Adrenal gland (tissue), 12 donors: ENCODE data around the gene GFM1. TPM values are rescaled to one million over a fixed set of nuclear protein-coding genes. Genes with fewer than 3 reads are reported as not detected.

Experiments
- DNase-seq, 7 donors: peaks; one replicate each; pipeline ENCODE4 v3.0.0-alpha.2; 2019 to 2020
- H3K27ac ChIP-seq, 5 donors: fragments of 200-600 bp; sonication (generic) in 4 of 5; 1 replicate in 3 of 5; 2 replicates in 2 of 5; pipeline versions ENCODE4 v1.5.1 to v1.8.0; 2016 to 2020; ENCODE audit warnings: mild to moderate bottlenecking in 1 of 5
- H3K27me3 ChIP-seq: fragments of 200-600 bp; 2 replicates; pipeline ENCODE4 v1.8.0; 2021
- H3K36me3 ChIP-seq, 2 donors: fragments of 200-600 bp; replicated peaks in 1 of 2; 1 replicate in 1 of 2; 2 replicates in 1 of 2; pipeline versions ENCODE4 v1.5.1 to v1.8.0; 2018 to 2022
- H3K4me1 ChIP-seq, 2 donors: fragments of 200-600 bp; replicated peaks in 1 of 2; 1 replicate in 1 of 2; 2 replicates in 1 of 2; pipeline versions ENCODE4 v1.5.1 to v1.8.0; 2018 to 2021
- H3K4me3 ChIP-seq, 4 donors: fragments of 200-600 bp; sonication (generic) in 3 of 4; one replicate each; pipeline ENCODE4 v1.5.1; 2016 to 2018
- H3K9me3 ChIP-seq, 3 donors: fragments of 200-600 bp; sonication (generic) in 1 of 3; replicated peaks in 1 of 3; 1 replicate in 2 of 3; 2 replicates in 1 of 3; pipeline versions ENCODE4 v1.5.1 to v1.8.0; 2016 to 2021
- POLR2A ChIP-seq, 2 donors: fragments of 450-650 bp; IDR thresholded peaks; one replicate each; pipeline ENCODE4 v1.6.1; 2017; ENCODE audit warnings: antibody characterized with exemption in 2 of 2, mild to moderate bottlenecking in 2 of 2, moderate library complexity in 1 of 2
- WGBS, 4 donors: extraction: QIAGEN DNeasy Blood & Tissue Kit in 2 of 4; methylation state at CpG; one replicate each; pipeline versions ENCODE4 v1.1.5 to v1.1.7; 2013 to 2017; 5-methylcytosine and 5-hydroxymethylcytosine counted together
- intact Hi-C, 2 donors: fragments of 100-400 bp; cut with DNase I; formaldehyde crosslinking; loops; one replicate each; pipeline versions ENCODE4 v1.14.1 to v1.15.0; 2022 to 2023
- polyA plus RNA-seq, 3 donors: library from polyadenylated mRNA; stranded (reverse); fragments of 200-250 nt in 2 of 3; fragments of 350-450 nt in 1 of 3; fragmentation: Illumina TruSeq in 1 of 3; extraction: RNeasy Lipid Tissue Mini Kit (QIAGEN cat#74804) in 1 of 3; gene quantifications; one replicate each; pipeline ENCODE4 v1.2.3, GENCODE V29; 2013 to 2014
- total RNA-seq, 9 donors: library from RNA; depleted of rRNA in 4 of 9; stranded (reverse); fragments of >200 nt in 4 of 9; fragments of 120-200 nt in 1 of 9; fragmentation: NEBNext Ultra II Directional in 1 of 9; extraction: Animal tissue kit (Norgen Biotek cat#: 25700) in 1 of 9; gene quantifications; one replicate each; pipeline versions ENCODE4 v1.1.0 to v1.2.4, GENCODE V29; 2013 to 2023
- TF ChIP-seq, protein P1 (sequence below), 6 experiments: fragments of 450-650 bp in 4 of 6; fragments of 200-600 bp in 2 of 6; sonication (generic) in 1 of 6; IDR thresholded peaks; 1 replicate in 5 of 6; 2 replicates in 1 of 6; pipeline versions ENCODE4 v1.5.1 to v1.8.0; 2016 to 2021; ENCODE audit warnings: antibody characterized with exemption in 6 of 6, mild to moderate bottlenecking in 2 of 6, moderate library complexity in 1 of 6
- donor health status: healthy with polysubstance abuse.
- donor health status: Bipolar disorder and iron deficiency.
- donor health status: DM: yes; HTN: yes; CAD: no.
- donor health status: DM: no; HTN: no; CAD: no.
- donor health status: DM: no; HTN: no; CAD: no.
- donor health status: DM: yes; HTN: yes; CAD: no.

The GFM1 gene
- total and polyA plus RNA-seq, 12 donors = 7.3 to 112 (median 56.3) TPM

GRCh38 chr3:158642005-158642404 is 2.3 kb upstream of the GFM1 start:
- intact Hi-C loops = loop anchor here in 1 of 2 donors (10.0 kb wide), 1 partner anchor 97 kb away; no protein-coding TSS in a partner anchor
- 92% methylated on average over 7 of the region's 7 CpGs for WGBS, 4 donors
- no peaks in the 10 kb centered on the region for H3K27me3 ChIP-seq

DNA sequence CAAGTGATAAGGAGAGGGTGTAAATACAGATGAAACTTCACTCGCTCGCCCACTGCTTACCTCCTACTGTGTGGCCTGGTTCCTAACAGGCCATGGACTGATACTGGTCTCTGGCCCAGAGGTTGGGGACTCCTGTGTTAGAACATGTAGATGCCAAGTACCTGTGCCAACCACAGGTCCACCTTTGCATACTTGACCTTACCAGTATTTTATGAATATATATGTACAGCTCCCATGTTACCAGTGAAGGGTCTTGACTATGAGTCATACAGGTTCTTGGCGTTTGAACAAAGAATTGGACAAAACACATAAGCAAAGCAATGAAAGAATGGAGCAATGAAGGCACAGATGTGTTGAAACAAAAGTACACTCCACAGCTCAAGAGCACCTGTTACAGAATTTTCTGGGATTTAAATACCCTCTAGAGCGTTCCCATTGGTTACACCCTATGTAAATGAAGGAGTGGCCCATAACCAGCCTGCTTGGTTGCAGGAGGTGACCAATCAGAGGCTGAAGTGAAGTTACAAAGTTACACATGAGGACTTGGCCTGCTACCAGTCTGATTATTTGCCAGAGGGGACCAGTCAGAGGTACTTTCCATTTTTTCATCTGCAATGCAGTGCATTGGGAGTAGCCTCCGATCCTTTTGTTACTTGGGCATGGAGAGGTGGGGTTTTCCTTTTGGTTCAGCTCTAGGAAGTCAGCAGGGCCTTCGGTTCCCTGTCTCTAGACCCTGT is 1.7 kb upstream of the GFM1 start:
- WGBS, 4 donors = 76 to 81% (median 80%) methylated on average over 6 of the region's 6 CpGs

More at GRCh38 chr3:158642005-158642404, 2.3 kb upstream of the GFM1 start:
- H3K9me3 ChIP-seq = no peaks in the 10 kb centered on the region
- H3K27ac ChIP-seq = no peak overlapping the region
- TF ChIP-seq, protein P1, sequence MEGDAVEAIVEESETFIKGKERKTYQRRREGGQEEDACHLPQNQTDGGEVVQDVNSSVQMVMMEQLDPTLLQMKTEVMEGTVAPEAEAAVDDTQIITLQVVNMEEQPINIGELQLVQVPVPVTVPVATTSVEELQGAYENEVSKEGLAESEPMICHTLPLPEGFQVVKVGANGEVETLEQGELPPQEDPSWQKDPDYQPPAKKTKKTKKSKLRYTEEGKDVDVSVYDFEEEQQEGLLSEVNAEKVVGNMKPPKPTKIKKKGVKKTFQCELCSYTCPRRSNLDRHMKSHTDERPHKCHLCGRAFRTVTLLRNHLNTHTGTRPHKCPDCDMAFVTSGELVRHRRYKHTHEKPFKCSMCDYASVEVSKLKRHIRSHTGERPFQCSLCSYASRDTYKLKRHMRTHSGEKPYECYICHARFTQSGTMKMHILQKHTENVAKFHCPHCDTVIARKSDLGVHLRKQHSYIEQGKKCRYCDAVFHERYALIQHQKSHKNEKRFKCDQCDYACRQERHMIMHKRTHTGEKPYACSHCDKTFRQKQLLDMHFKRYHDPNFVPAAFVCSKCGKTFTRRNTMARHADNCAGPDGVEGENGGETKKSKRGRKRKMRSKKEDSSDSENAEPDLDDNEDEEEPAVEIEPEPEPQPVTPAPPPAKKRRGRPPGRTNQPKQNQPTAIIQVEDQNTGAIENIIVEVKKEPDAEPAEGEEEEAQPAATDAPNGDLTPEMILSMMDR (IDR thresholded peaks at IDR 0.05) = no peak
- no peak for TF ChIP-seq POLR2A (IDR thresholded peaks at IDR 0.05)
- DNase-seq = no peak
- H3K4me1 ChIP-seq = peaks cover 0 to 14% of the 10 kb centered on the region in 2 donors
- no peaks in the 10 kb centered on the region for H3K36me3 ChIP-seq
- no peak overlapping the region for H3K4me3 ChIP-seq

DNA sequence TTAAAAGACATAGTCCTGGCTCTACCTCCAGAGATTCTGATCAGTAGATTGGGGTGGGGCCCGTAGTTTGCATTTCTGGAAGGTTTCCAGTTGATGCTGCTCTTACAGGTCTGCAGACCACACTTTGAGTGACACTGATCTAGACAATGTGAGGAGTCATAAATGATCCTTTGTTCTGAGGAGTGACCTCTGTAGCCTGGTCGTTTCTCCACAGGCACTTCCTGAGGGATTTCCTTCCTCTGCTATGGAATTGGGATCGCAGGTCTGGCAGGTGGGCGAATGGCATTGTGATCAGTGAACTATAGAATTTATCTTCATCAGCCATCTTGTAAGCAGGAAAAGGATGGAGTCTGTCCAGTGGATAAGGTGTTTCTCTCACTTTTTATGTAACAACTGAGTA is 5.5 kb downstream of the GFM1 start:
- intact Hi-C loops = loop anchor here in 1 of 2 donors (10.0 kb wide), 1 partner anchor 105 kb away; no protein-coding TSS in a partner anchor
- 49 to 77% (median 71%) methylated on average over 4 of the region's 4 CpGs for WGBS, 4 donors
- TF ChIP-seq, protein P1 (IDR thresholded peaks at IDR 0.05) = no peak
- no peak for TF ChIP-seq POLR2A (IDR thresholded peaks at IDR 0.05)
- Histone ChIP-seq H3K4me1 (peaks cover 0 to 25% of the 10 kb centered on the region in 2 donors), H3K27ac (no peak overlapping the region), H3K4me3 (no peak overlapping the region), H3K27me3 (no peaks in the 10 kb centered on the region), H3K36me3 (peaks cover 0 to 32% of the 10 kb centered on the region in 2 donors), H3K9me3 (no peaks in the 10 kb centered on the region)
- DNase-seq = no peak

More for the DNA sequence above, 1.7 kb upstream of the GFM1 start:
- Histone ChIP-seq H3K27me3 (no peaks in the 10 kb centered on the region), H3K4me3 (no peak overlapping the region), H3K36me3 (no peaks in the 10 kb centered on the region), H3K9me3 (no peaks in the 10 kb centered on the region), H3K4me1 (peaks cover 0 to 14% of the 10 kb centered on the region in 2 donors), H3K27ac (no peak overlapping the region)
- no peak for DNase-seq
- intact Hi-C loops = loop anchor here in 1 of 2 donors (10.0 kb wide), 1 partner anchor 98 kb away; no protein-coding TSS in a partner anchor
- TF ChIP-seq, protein P1 (IDR thresholded peaks at IDR 0.05) = no peak
- TF ChIP-seq POLR2A (IDR thresholded peaks at IDR 0.05) = no peak

DNA sequence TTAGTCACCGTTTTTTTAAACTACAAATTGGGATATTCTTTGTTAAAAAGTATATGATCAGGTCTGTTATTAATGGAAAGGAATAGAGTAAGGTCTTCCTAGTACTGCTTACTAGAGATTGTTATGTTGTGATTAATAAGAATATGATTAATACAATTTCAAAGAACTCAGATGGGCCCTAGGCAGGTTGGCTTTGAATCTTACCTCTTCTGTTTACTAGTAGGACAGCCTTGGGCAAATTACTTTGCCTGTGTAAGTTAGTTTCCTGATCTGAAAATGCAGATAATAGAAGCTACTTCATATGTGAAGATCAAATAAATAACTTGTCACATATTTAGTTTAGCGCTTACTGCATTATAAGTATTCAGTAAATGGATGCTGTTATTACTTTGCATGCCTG is 6.9 kb downstream of the GFM1 start:
- intact Hi-C loops = no loop called here
- Histone ChIP-seq H3K4me1 (peaks cover 0 to 12% of the 10 kb centered on the region in 2 donors), H3K36me3 (peaks cover 0 to 42% of the 10 kb centered on the region in 2 donors), H3K9me3 (no peaks in the 10 kb centered on the region), H3K4me3 (no peak overlapping the region), H3K27me3 (no peaks in the 10 kb centered on the region), H3K27ac (no peak overlapping the region)
- DNase-seq = no peak
- TF ChIP-seq, protein P1 (IDR thresholded peaks at IDR 0.05) = no peak
- TF ChIP-seq POLR2A (IDR thresholded peaks at IDR 0.05) = no peak
- 92 to 99% (median 93%) methylated on average over 2 of the region's 2 CpGs for WGBS, 4 donors
